ENCODE data around the gene ADAMTS9.

ADAMTS9 gene

GRCh38 chr3:64667887-64668581 lies 19.8 kb downstream of the ADAMTS9 start:
- Histone ChIP-seq H3K36me3 (ENCODE audit: low read length) (no peaks in the 10 kb centered on the region), H3K9ac (ENCODE audit: low read length) (no peak overlapping the region), H3K27me3 (ENCODE audit: low read length) (no peaks in the 10 kb centered on the region), H4K20me1 (ENCODE audit: low read depth, low read length) (no peaks in the 10 kb centered on the region), H3K4me2 (ENCODE audit: low read depth, low read length, poor library complexity, severe bottlenecking) (no peak overlapping the region), H3K27ac (ENCODE audit: low read depth, low read length) (no peak overlapping the region), H2AFZ (ENCODE audit: low read depth, low read length, severe bottlenecking) (no peak overlapping the region), H3K9me2 (replicated peaks; ENCODE audit: insufficient read depth, low read length) (no peaks in the 10 kb centered on the region), H3K4me3 (ENCODE audit: insufficient read depth, low read length, poor library complexity, severe bottlenecking) (no peak overlapping the region), H3K9me3 (ENCODE audit: insufficient read depth, low read length) (no peaks in the 10 kb centered on the region), H3F3A (ENCODE audit: insufficient read depth) (no peaks in the 10 kb centered on the region), H3K79me2 (ENCODE audit: insufficient read depth, low read length) (no peaks in the 10 kb centered on the region)
- TF ChIP-seq EZH2phosphoT487 (conservative IDR thresholded peaks at IDR 0.05; ENCODE audit: low read length): no peak
- no peak for TF ChIP-seq CTCF (IDR thresholded peaks at IDR 0.05; ENCODE audit: insufficient read depth, low read length, poor library complexity, severe bottlenecking)

DNA sequence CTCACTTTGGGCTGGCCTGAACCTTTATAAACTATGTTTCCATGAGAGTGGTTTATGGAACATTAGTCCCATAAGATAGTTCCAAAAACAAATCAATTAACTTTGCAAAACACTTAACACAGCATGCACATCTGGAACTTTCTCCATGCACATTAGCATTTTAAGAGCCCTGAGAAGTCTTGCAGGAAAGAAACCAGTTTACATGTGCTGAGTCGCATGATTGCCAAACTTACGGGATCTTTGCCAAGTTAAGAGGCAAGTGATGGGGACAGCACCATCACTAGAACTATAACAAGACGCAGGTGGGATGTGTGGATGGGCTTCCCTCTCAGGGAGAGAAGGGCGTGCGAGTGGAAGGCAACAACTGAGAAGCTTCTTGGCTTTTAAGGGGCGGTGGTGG lies 20.7 kb downstream of the ADAMTS9 start:
- Histone ChIP-seq H3K79me2 (ENCODE audit: insufficient read depth, low read length) (no peaks in the 10 kb centered on the region), H3K27ac (ENCODE audit: low read depth, low read length) (no peak overlapping the region), H3K4me3 (ENCODE audit: insufficient read depth, low read length, poor library complexity, severe bottlenecking) (no peak overlapping the region), H3K9me3 (ENCODE audit: insufficient read depth, low read length) (no peaks in the 10 kb centered on the region), H3K27me3 (ENCODE audit: low read length) (no peaks in the 10 kb centered on the region), H3K9ac (ENCODE audit: low read length) (no peak overlapping the region), H3F3A (ENCODE audit: insufficient read depth) (no peaks in the 10 kb centered on the region), H2AFZ (ENCODE audit: low read depth, low read length, severe bottlenecking) (no peak overlapping the region), H3K36me3 (ENCODE audit: low read length) (no peaks in the 10 kb centered on the region), H4K20me1 (ENCODE audit: low read depth, low read length) (no peaks in the 10 kb centered on the region), H3K4me2 (ENCODE audit: low read depth, low read length, poor library complexity, severe bottlenecking) (no peak overlapping the region), H3K9me2 (replicated peaks; ENCODE audit: insufficient read depth, low read length) (no peaks in the 10 kb centered on the region; the same call in 1 of the 2 replicates)
- no peak for TF ChIP-seq CTCF (IDR thresholded peaks at IDR 0.05; ENCODE audit: insufficient read depth, low read length, poor library complexity, severe bottlenecking)
- no peak for TF ChIP-seq EZH2phosphoT487 (conservative IDR thresholded peaks at IDR 0.05; ENCODE audit: low read length)

GRCh38 chr3:64666171-64666588 lies 21.6 kb downstream of the ADAMTS9 start:
- H3K36me3 ChIP-seq (ENCODE audit: low read length): no peaks in the 10 kb centered on the region
- no peak overlapping the region for H3K27ac ChIP-seq (ENCODE audit: low read depth, low read length)

More at GRCh38 chr3:64666171-64666588, 21.6 kb downstream of the ADAMTS9 start:
- Histone ChIP-seq H3F3A (ENCODE audit: insufficient read depth) (no peaks in the 10 kb centered on the region), H3K9me3 (ENCODE audit: insufficient read depth, low read length) (no peaks in the 10 kb centered on the region), H3K4me3 (ENCODE audit: insufficient read depth, low read length, poor library complexity, severe bottlenecking) (no peak overlapping the region), H3K4me2 (ENCODE audit: low read depth, low read length, poor library complexity, severe bottlenecking) (no peak overlapping the region), H2AFZ (ENCODE audit: low read depth, low read length, severe bottlenecking) (no peak overlapping the region), H3K79me2 (ENCODE audit: insufficient read depth, low read length) (no peaks in the 10 kb centered on the region), H3K27me3 (ENCODE audit: low read length) (no peaks in the 10 kb centered on the region), H3K9me2 (replicated peaks; ENCODE audit: insufficient read depth, low read length) (no peaks in the 10 kb centered on the region; the same call in 1 of the 2 replicates), H3K9ac (ENCODE audit: low read length) (no peak overlapping the region), H4K20me1 (ENCODE audit: low read depth, low read length) (no peaks in the 10 kb centered on the region)
- TF ChIP-seq EZH2phosphoT487 (conservative IDR thresholded peaks at IDR 0.05; ENCODE audit: low read length) (no peak), CTCF (IDR thresholded peaks at IDR 0.05; ENCODE audit: insufficient read depth, low read length, poor library complexity, severe bottlenecking) (no peak)

All from SU-DHL-6 (cell line).